ENCODE measurements around the gene CBARP. TPM values are rescaled to one million over a fixed set of nuclear protein-coding genes. Genes with fewer than 3 reads are reported as not detected.
A peak's percentile ranks its signal among the peaks of the same experiment; 100 is the strongest.

The CBARP gene
- total and polyA plus RNA-seq, 2 donors, result 0.43 to 0.53 TPM

DNA sequence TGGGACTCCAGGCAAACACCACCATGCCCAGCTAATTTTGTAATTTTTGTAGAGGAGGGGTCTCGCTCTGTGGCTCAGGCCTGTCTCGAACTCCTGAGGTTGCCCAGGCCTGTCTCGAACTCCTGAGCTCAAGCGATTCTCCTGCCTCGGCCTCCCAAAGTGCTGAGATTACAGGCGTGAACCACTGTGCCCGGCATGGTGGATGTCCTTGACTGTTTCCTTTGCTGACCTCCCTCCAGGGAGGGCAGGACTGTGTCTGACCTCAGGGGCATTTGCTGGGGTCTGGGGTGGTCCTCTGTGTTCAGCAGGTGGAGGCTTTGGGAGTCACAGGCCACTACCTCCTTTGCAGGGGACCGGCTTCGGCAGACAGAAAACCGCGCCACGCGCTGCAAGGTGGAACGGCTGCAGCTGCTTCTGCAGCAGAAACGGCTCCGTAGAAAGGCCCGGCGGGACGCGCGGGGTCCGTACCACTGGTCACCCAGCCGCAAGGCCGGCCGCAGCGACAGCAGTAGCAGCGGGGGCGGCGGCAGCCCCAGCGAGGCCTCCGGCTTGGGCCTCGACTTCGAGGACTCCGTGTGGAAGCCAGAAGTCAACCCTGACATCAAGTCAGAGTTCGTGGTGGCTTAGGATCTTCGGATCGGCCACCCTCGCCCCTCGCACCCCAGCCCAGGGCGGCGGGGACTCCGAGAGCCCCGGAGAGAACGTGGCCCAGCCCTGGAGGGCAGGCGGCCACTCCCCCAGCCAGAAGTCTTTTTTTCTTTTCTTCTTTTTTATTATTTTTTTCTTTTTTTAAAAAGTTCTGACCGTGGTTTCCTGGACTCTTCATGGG lies 19.1 kb upstream of the CBARP start:
- peaks cover 2% of the 10 kb centered on the region for H3K4me1 ChIP-seq (ENCODE audit: insufficient read depth)
- H3K4me3 ChIP-seq (ENCODE audit: low read depth, low read length), result no peak overlapping the region
- peaks cover 11% of the 10 kb centered on the region for H3K36me3 ChIP-seq (ENCODE audit: insufficient read depth)
- peak overlapping the region; percentile 27 for H3K27ac ChIP-seq (ENCODE audit: low read depth)
- WGBS, result 83% methylated on average over 46 of the region's 46 CpGs
- no peak for DNase-seq (ENCODE audit: extremely low spot score)

- WGBS, result 84% methylated on average over 52 of the region's 52 CpGs
- H3K27ac ChIP-seq (ENCODE audit: low read depth), result peak overlapping the region; percentile 33
- no peak for DNase-seq (ENCODE audit: extremely low spot score)
- peaks cover 11% of the 10 kb centered on the region for H3K36me3 ChIP-seq (ENCODE audit: insufficient read depth)
- peaks cover 3% of the 10 kb centered on the region for H3K4me1 ChIP-seq (ENCODE audit: insufficient read depth)
- H3K4me3 ChIP-seq (ENCODE audit: low read depth, low read length), result no peak overlapping the region
Observed at GRCh38 chr19:1255186-1256161, 17.7 kb upstream of the CBARP start.

DNA sequence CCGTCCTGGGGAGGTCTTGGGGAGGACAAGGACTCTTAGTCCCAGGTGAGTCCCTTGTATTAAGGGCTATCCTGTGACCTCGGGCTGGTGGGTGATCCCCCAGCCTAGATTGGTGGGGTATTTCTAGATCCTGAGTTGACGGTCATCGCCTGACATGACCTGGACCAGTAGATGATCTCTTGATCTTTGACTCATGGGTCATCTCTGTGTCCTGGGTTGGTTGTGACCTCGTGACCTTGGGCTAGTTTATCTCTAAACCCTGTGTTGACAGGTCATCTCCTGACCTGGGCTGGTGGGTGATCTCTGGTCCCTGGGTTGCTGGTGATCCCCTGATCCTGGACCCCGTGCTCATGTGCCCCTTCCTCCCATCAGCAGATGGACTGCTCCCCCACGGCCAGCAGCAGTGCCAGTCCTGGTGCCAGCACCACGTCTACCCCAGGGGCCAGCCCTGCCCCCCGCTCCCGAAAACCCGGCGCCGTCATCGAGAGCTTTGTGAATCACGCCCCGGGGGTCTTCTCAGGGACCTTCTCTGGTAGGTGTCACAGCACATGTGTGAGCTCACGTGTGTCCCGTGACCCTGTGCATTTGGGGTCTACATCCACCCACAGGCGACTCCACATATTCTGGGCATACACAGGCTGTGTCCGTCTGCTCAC lies 16.9 kb upstream of the CBARP start:
- H3K4me3 ChIP-seq (ENCODE audit: low read depth, low read length), result no peak overlapping the region
- 85% methylated on average over 20 of the region's 20 CpGs for WGBS
- H3K36me3 ChIP-seq (ENCODE audit: insufficient read depth), result peaks cover 11% of the 10 kb centered on the region
- no peak for DNase-seq (ENCODE audit: extremely low spot score)
- peak overlapping the region; percentile 98 for H3K27ac ChIP-seq (ENCODE audit: low read depth)
- peaks cover 3% of the 10 kb centered on the region for H3K4me1 ChIP-seq (ENCODE audit: insufficient read depth)

DNA sequence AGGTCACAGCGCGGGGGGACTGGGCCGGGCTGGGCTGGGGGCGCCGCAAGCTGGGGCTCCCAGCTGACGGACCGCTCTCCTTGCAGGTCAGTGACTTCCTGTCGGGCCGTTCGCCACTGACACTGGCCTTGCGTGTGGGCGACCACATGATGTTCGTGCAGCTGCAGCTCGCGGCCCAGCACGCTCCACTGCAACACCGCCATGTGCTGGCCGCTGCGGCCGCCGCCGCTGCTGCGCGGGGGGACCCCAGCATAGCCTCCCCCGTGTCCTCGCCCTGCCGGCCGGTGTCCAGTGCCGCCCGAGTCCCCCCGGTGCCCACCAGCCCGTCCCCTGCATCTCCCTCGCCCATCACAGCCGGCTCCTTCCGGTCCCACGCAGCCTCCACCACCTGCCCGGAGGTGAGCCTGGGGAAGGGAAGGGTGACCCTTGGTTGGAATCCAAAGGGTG lies 16.3 kb upstream of the CBARP start:
- Histone ChIP-seq H3K4me1 (ENCODE audit: insufficient read depth) (peaks cover 1% of the 10 kb centered on the region), H3K27ac (ENCODE audit: low read depth) (peak overlapping the region; percentile 98), H3K4me3 (ENCODE audit: low read depth, low read length) (peak overlapping the region; percentile 98), H3K36me3 (ENCODE audit: insufficient read depth) (peaks cover 11% of the 10 kb centered on the region)
- WGBS, result 69% methylated on average over 37 of the region's 37 CpGs
- no peak for DNase-seq (ENCODE audit: extremely low spot score)

DNA sequence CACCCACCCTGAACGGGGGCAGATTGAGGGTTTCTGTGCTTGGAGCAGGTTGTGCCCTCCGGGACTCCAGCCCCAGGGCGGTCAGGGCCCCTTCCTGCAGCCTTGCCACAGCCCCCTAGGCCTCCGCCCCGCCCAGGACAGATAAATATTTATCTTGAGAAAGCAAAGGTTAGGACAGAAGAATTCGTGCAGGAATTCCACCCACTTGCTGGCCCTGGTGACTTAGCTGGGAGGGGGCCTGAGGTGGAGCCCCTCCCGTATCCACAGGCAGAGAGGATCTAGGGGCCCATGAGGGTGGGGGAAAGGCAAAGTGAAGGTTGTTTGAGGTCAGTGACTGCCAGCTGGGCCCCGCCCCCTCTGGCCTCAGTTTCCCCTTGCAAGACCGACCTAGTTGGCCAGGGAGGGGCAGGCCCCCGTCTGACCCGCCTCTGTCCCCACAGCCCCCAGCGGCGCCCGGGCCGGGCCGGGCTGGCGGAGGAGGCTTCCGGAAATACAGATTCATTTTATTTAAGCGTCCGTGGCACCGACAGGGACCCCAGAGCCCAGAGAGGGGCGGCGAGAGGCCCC lies 15.8 kb upstream of the CBARP start:
- peaks cover 1% of the 10 kb centered on the region for H3K4me1 ChIP-seq (ENCODE audit: insufficient read depth)
- peak overlapping the region; percentile 98 for H3K27ac ChIP-seq (ENCODE audit: low read depth)
- no peak for DNase-seq (ENCODE audit: extremely low spot score)
- H3K36me3 ChIP-seq (ENCODE audit: insufficient read depth), result peaks cover 11% of the 10 kb centered on the region
- whole genome bisulfite sequencing, result 29% methylated on average over 23 of the region's 23 CpGs
- H3K4me3 ChIP-seq (ENCODE audit: low read depth, low read length), result peak overlapping the region; percentile 98

- peaks cover 1% of the 10 kb centered on the region for H3K4me1 ChIP-seq (ENCODE audit: insufficient read depth)
- H3K27ac ChIP-seq (ENCODE audit: low read depth), result peak overlapping the region; percentile 98
- under 1% methylated on average over 26 of the region's 26 CpGs for WGBS
- no peak for DNase-seq (ENCODE audit: extremely low spot score)
- H3K36me3 ChIP-seq (ENCODE audit: insufficient read depth), result peaks cover 11% of the 10 kb centered on the region
- peak overlapping the region; percentile 98 for H3K4me3 ChIP-seq (ENCODE audit: low read depth, low read length)
Observed at GRCh38 chr19:1252821-1253513, 15.2 kb upstream of the CBARP start.

DNA sequence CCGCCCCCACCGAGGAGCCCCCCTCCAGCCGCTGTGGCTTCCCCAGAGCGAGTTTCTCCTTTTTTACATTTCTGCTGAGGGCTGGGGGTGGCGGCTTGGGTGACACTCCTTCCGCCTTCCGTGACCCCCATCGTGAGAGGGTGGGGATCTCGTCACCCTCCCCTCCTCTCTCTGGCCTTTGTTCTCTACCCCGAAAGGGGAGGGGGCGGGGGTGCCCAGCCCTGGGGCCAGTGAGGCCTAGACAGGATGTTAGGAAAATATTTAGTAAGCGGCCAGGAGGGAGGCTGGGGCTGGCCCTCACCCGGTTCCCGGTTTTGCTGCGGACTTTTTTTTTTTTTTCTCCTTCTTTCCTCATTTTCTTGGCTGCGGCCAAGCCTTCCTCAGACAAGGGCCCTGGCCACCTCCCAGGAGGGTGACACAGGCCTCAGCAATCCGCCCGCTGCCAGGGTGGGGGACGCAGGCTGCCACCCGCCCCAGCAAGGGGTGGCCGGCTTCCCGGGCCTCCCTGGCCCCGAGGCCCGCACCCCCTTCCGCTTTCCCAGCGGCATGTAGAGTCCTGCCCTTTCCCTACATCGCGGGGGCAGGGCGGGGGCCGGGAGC lies 14.5 kb upstream of the CBARP start:
- H3K4me3 ChIP-seq (ENCODE audit: low read depth, low read length), result peak overlapping the region; percentile 98
- under 1% methylated on average over 30 of the region's 30 CpGs for WGBS
- no peak for DNase-seq (ENCODE audit: extremely low spot score)
- H3K27ac ChIP-seq (ENCODE audit: low read depth), result peak overlapping the region; percentile 98
- peaks cover 11% of the 10 kb centered on the region for H3K36me3 ChIP-seq (ENCODE audit: insufficient read depth)
- H3K4me1 ChIP-seq (ENCODE audit: insufficient read depth), result peaks cover 1% of the 10 kb centered on the region

- H3K4me3 ChIP-seq (ENCODE audit: low read depth, low read length), result peak overlapping the region; percentile 98
- no peak for DNase-seq (ENCODE audit: extremely low spot score)
- 7% methylated on average over 41 of the region's 41 CpGs for WGBS
- H3K4me1 ChIP-seq (ENCODE audit: insufficient read depth), result peaks cover 1% of the 10 kb centered on the region
- peak overlapping the region; percentile 98 for H3K27ac ChIP-seq (ENCODE audit: low read depth)
- H3K36me3 ChIP-seq (ENCODE audit: insufficient read depth), result peaks cover 8% of the 10 kb centered on the region
Observed at GRCh38 chr19:1251330-1252220, 13.8 kb upstream of the CBARP start.

DNA sequence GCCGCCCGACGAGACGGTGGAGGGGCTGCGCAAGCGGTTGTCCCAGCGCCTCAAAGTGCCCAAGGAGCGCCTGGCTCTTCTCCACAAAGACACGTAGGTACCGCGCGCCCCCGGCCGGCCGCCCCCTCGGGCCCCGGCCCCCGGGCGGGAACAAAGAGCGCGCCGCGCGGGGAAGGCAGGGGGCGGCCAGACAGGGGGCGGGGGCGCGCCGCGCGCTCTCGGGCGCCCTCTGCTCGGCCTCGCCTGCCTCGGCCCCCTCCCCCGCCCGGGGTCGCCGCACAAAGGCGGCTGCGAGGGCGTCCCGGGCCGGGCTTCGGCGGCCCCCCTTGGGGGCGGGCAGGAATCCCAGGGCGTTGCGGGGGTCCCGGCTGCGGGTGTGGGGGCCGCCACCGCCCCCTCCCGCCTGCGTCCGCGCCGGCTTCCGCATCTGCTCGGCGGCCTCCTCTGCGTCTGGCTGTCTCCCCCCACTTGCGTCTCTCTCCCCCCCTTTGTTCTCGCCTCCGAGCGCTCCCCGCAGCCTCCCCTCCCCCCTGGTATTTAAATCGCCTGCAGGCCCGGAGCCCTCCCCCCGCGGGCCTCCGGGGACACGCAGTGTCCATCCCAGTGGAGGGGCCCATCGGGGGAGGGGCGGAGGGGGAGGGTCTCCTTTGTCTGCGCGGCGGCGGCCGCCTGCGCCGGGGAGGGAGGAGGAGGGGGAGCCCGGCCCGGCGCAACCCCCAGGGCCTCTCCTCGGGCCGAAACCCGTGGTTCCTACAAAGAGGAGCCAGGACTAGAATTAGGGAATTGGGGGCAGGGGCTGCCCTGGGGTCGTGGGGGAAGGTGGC lies 12.8 kb upstream of the CBARP start:
- DNase-seq (ENCODE audit: extremely low spot score), result no peak
- peak overlapping the region; percentile 98 for H3K4me3 ChIP-seq (ENCODE audit: low read depth, low read length)
- peak overlapping the region; percentile 98 for H3K27ac ChIP-seq (ENCODE audit: low read depth)
- WGBS, result under 1% methylated on average over 90 of the region's 90 CpGs
- H3K4me1 ChIP-seq (ENCODE audit: insufficient read depth), result peaks cover 1% of the 10 kb centered on the region
- H3K36me3 ChIP-seq (ENCODE audit: insufficient read depth), result peaks cover 5% of the 10 kb centered on the region

DNA sequence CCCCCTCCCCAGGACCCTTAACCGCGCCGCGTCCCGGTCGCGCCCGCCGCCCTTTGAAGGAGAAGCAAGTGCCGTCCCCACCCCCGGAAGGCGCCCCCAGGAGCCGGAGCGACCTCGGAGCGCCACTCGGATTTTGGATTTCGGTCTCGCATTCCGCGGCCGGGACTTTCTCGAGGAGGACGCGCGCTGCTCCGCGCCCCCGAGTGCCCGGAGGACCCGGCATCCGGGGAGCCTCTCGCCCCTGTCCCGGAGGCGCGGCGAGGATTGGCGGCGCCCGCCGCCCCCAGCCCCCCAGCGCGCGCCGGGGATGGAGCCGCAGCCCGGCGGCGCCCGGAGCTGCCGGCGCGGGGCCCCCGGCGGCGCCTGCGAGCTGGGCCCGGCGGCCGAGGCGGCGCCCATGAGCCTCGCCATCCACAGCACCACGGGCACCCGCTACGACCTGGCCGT lies 12.2 kb upstream of the CBARP start:
- Histone ChIP-seq H3K36me3 (ENCODE audit: insufficient read depth) (peaks cover 3% of the 10 kb centered on the region), H3K27ac (ENCODE audit: low read depth) (peak overlapping the region; percentile 98), H3K4me1 (ENCODE audit: insufficient read depth) (peaks cover 4% of the 10 kb centered on the region), H3K4me3 (ENCODE audit: low read depth, low read length) (peak overlapping the region; percentile 98)
- no peak for DNase-seq (ENCODE audit: extremely low spot score)
- WGBS, result under 1% methylated on average over 67 of the region's 67 CpGs

Data from urinary bladder (tissue), 4 donors.